H7 (cell line): ENCODE data around the gene SLC39A11. TPM values are rescaled to one million over a fixed set of nuclear protein-coding genes. Genes with fewer than 3 reads are reported as not detected.

Source experiments
- DNase-seq: peaks from one replicate; pipeline ENCODE4 v3.0.0; 2012
- H3K27me3 ChIP-seq: 2 replicates; pipeline ENCODE4 v1.6.0; 2011; ENCODE audit warnings: mild to moderate bottlenecking, low read length; ENCODE audit not compliant: control insufficient read depth, insufficient read depth
- H3K36me3 ChIP-seq: replicated peaks from 2 replicates; pipeline ENCODE4 v1.5.1; 2011; ENCODE audit warnings: low read length; ENCODE audit not compliant: control insufficient read depth, insufficient read depth
- H3K4me3 ChIP-seq: 2 replicates; pipeline ENCODE4 v1.5.1; 2011; ENCODE audit warnings: low read depth, mild to moderate bottlenecking, control low read depth, low read length, moderate library complexity; ENCODE audit not compliant: insufficient read depth
- total RNA-seq: library from RNA; depleted of rRNA; stranded (reverse); fragments of >200 nt; shearing (Covaris generic); gene quantifications from 2 replicates; pipeline ENCODE4 v1.2.3, GENCODE V29; 2014

SLC39A11 gene
- total RNA-seq, 1 experiment from 2014 or later = 6.8 TPM

- Histone ChIP-seq H3K27me3 (no peaks in the 10 kb centered on the region; the same call in 1 of the 2 replicates), H3K36me3 (no peaks in the 10 kb centered on the region), H3K4me3 (no peak overlapping the region)
- no peak for DNase-seq
Measured at GRCh38 chr17:72691586-72691985, 400.9 kb downstream of the SLC39A11 start.

- no peaks in the 10 kb centered on the region; the same call in 1 of the 2 replicates for H3K27me3 ChIP-seq
- no peaks in the 10 kb centered on the region for H3K36me3 ChIP-seq
- no peak overlapping the region for H3K4me3 ChIP-seq
- DNase-seq = no peak
Measured at GRCh38 chr17:72691017-72691416, 401.5 kb downstream of the SLC39A11 start.

GRCh38 chr17:72687886-72688285 lies 404.6 kb downstream of the SLC39A11 start:
- H3K36me3 ChIP-seq = no peaks in the 10 kb centered on the region
- no peaks in the 10 kb centered on the region for H3K27me3 ChIP-seq
- no peak for DNase-seq
- no peak overlapping the region for H3K4me3 ChIP-seq

DNA sequence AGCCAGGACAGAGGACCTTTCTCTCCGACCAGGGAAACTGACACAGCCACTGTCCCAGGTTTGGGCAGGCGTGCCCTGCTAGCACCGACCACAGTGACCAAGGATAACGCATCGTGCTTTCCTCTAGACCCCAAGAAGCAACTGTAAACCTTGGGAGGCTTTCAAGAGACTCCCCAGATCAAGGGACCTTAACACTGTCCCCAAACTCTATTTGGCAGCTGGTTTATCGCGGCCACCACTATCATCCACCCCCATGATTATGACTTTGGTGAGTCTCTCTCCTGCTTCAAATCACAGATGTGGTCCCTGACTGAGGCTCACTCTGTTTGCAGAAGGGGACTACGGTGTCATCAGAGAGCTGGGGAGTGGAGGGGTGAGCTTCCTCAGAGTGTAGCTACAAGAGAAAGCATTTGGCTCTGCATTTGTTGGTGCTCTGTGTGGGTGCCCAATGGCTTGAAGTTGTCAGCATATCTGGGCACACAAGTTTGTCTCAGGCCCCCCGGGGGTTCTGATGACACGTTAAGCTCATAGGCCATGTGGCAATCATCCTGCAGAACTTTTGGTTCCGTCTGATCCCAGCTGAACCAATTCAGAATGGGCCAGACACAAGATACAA lies 408.0 kb downstream of the SLC39A11 start:
- DNase-seq = no peak
- Histone ChIP-seq H3K36me3 (no peaks in the 10 kb centered on the region), H3K27me3 (no peaks in the 10 kb centered on the region), H3K4me3 (no peak overlapping the region)

- H3K4me3 ChIP-seq = no peak overlapping the region
- H3K36me3 ChIP-seq = no peaks in the 10 kb centered on the region
- no peaks in the 10 kb centered on the region for H3K27me3 ChIP-seq
- DNase-seq = no peak
Measured at GRCh38 chr17:72683506-72684404, 408.7 kb downstream of the SLC39A11 start.

- no peaks in the 10 kb centered on the region for H3K27me3 ChIP-seq
- no peak overlapping the region for H3K4me3 ChIP-seq
- no peak for DNase-seq
- H3K36me3 ChIP-seq = no peaks in the 10 kb centered on the region
Measured at GRCh38 chr17:72682605-72683004, 409.9 kb downstream of the SLC39A11 start.

- no peak for DNase-seq
- Histone ChIP-seq H3K36me3 (no peaks in the 10 kb centered on the region), H3K27me3 (no peaks in the 10 kb centered on the region), H3K4me3 (no peak overlapping the region)
Measured at GRCh38 chr17:72681844-72682243, 410.6 kb downstream of the SLC39A11 start.

GRCh38 chr17:72677714-72678390 lies 414.6 kb downstream of the SLC39A11 start:
- no peaks in the 10 kb centered on the region for H3K27me3 ChIP-seq
- no peak for DNase-seq
- H3K36me3 ChIP-seq = no peaks in the 10 kb centered on the region
- H3K4me3 ChIP-seq = no peak overlapping the region

- no peaks in the 10 kb centered on the region for H3K27me3 ChIP-seq
- no peak for DNase-seq
- H3K36me3 ChIP-seq = no peaks in the 10 kb centered on the region
- H3K4me3 ChIP-seq = no peak overlapping the region
Measured at GRCh38 chr17:72677108-72677507, 415.4 kb downstream of the SLC39A11 start.

GRCh38 chr17:72672729-72673128 lies 419.8 kb downstream of the SLC39A11 start:
- H3K36me3 ChIP-seq = no peaks in the 10 kb centered on the region
- H3K4me3 ChIP-seq = no peak overlapping the region
- no peaks in the 10 kb centered on the region for H3K27me3 ChIP-seq
- DNase-seq = no peak

GRCh38 chr17:72671016-72671415 lies 421.5 kb downstream of the SLC39A11 start:
- no peak for DNase-seq
- H3K27me3 ChIP-seq = no peaks in the 10 kb centered on the region
- H3K36me3 ChIP-seq = no peaks in the 10 kb centered on the region
- H3K4me3 ChIP-seq = no peak overlapping the region

DNA sequence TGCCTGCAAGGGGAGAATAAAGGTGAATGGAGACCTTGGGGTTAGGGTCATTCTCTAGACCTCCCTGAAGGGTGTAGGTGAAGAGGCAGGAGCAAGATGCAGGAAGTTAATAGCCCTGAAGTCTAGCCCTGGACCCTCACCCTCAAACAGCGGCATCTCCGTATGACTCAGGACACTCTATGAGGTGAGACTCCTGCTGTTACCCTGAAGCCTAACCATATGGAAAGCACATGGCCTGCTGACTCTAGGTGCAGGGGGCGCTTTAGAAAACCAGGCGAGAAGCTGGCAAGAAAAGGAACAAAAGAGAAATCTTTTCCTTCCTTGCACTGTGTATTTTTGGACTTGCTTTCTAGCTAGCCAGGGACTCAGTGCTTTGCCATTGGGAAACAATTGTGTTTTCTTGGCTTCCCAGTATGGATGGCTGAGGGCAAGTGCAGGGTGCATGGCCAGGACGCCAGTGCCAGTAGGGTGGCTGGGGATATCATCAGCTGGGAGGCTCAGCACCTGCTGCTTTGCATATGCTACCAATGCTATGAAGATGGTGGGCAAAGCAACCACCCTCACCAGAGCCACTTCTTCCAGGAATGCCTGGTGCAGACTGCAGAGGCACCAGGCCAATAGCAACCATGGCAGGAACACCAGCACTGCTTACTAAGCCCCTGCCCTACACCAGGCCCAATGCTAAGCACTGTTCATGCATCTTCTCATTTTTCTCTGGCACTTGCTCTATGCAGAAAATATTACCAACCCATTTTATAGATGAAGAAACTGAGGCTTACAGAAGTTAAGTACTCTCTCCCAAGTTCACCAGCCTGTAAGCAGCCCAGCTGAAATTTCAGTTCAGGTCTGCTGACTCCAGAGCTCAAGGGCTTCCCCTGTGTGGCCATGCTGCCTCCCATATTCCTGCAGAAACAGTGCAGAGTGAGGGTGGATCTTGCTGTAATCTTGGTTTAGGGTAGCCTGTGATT lies 425.1 kb downstream of the SLC39A11 start:
- H3K36me3 ChIP-seq = no peaks in the 10 kb centered on the region
- no peak overlapping the region for H3K4me3 ChIP-seq
- no peak for DNase-seq
- H3K27me3 ChIP-seq = no peaks in the 10 kb centered on the region; the same call in 1 of the 2 replicates

- peak; percentile 15 for DNase-seq
- H3K27me3 ChIP-seq = no peaks in the 10 kb centered on the region; the same call in 1 of the 2 replicates
- no peak overlapping the region for H3K4me3 ChIP-seq
- H3K36me3 ChIP-seq = no peaks in the 10 kb centered on the region
Measured at GRCh38 chr17:72665852-72666851, 426.3 kb downstream of the SLC39A11 start.
